GM21576 (cell line): Measurements from ENCODE around the gene URB1.
"Not testable (repeated sequence)": the region's sequence is repeated elsewhere in the genome, so short reads cannot be mapped to it uniquely, and the experiment has no call there.

Experiments
- ATAC-seq: cut with Tn5 transposase; IDR thresholded peaks from one replicate; pipeline ENCODE4 v1.9.1; 2021; ENCODE audit warnings: mild to moderate bottlenecking, moderate library complexity; ENCODE audit not compliant: unreplicated experiment

The URB1 gene

DNA sequence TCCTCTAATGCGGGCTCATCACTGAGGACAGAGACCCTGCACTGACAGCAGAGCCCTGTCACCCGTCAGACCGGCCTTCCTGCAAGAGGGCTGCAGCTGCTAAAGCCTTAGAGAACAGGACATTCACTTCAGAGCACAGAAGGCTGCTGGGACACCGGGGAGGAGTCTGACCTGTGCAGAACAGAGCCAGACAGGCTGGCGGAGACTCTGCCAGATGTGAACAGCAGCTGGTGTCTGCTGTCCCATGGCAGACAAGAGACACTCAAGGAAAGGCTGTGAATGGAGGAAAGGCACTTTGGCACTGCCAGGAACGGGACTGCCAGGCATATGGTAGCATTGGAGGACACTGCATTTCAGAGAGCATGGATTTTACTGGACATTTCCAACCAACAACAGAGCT is 72.8 kb downstream of the URB1 start:
- ATAC-seq: no peak

DNA sequence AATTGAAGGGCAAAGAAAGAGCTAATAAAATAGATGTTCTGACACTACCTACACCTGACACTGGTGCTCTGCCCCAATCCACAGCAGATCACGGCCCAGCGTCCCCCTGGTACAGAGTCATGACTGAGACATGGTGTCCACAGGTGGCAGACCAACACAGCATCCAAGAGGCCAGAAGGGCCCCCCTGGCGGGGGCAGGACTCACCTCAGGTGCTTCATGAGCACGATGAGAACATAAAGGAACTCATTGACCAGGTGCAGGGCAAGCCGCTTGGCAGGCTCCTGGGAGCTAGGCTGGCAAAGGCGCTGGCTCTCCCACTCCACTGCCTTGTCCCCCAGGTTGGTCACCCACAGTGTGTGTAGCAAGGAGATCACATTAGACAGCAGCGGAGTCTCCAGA is 73.8 kb downstream of the URB1 start:
- ATAC-seq: no peak

DNA sequence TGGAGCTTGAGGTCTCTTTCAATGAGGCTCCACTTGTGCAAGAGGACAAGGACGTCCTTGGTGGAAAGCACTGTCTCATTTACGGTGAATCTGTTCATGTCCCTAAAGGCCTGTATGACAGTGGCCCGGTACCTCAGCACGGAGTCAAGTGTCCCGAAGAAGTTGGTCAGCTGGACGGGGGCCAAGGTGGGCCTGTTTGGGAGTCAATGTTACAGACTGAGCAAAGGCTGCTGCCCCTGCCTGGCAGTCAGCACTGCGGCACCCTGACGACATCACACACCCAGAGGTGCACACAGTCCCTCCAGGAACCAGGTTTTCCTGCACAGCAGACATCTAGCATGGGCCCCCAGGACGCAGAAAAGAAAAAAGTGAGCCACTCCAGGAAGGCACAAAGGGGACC is 75.1 kb downstream of the URB1 start:
- ATAC-seq: no peak

DNA sequence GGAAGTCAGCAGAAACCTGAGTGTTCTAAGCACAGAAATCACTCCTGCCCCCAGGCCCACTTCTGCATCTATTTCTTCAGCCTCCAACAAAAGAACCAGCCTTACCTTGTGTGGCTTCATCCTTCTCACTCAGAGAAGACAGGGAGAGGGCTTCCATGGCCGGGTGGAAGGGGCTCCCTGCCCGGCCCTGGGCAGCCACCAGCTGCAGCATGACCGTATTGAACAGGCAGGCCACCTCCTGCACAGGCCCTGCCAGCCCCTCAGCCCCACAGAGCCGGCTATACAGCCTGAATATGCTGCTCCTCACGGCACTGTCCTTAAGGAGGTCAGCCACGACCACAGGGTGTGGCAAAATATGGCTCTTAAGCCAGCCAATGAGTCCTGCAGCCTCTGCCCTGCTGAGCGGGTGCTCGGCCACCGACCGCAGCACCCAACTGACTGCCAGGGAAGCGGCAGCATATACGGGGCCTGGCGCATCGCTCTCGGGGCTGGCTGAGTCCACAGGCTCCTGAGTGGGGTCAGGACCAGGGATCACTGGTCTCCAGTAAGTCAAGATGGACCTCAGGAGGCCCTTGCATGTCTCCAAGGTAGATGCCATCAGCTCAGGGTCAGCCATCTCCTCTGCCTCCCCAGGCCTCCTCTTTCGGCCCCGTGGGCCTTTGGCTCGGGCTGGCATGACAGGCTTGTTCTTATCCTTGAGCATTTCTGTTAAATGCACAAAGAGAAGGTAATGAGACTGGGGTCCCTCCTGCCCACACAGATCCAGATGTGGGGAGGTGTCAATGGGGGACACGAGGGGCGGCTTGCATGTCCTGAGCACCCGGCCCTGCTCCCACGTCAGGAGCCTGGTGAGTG is 76.2 kb downstream of the URB1 start:
- no peak for ATAC-seq

DNA sequence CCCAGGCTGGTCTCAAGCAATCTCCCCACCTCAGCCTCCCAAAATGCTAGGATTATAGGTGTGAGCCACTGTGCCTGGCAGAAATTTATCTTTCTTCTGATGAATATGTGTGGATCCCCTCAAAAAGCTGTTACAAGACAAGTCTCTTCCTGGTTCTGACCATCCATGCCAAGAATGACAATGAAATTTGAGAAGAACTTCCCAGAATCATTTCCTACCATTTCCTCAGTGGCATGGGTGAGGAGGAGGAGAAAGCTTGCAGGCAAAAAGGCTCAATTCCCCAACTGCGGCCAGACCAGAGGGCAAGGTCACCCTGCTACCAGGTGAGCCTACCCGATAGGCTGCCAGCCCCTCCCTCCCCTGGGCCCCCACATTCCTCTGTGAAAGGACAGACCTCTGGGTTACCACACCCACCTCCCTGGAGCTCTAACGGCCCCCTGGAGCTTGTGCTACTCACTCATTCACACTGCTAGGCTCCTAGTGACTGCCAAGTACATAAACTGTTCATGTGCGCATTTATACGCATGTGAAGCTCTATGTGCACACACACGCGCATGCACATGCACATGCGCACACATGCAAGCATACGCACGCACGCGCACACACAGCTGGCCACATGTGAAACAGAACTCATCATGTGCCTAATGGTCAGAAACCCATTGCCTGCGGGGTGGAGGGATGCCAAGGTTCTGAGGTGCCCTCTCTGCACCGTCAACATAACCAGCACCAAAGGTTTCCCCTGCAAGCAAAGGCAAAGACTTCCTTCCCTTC is 77.1 kb downstream of the URB1 start:
- ATAC-seq: no peak

DNA sequence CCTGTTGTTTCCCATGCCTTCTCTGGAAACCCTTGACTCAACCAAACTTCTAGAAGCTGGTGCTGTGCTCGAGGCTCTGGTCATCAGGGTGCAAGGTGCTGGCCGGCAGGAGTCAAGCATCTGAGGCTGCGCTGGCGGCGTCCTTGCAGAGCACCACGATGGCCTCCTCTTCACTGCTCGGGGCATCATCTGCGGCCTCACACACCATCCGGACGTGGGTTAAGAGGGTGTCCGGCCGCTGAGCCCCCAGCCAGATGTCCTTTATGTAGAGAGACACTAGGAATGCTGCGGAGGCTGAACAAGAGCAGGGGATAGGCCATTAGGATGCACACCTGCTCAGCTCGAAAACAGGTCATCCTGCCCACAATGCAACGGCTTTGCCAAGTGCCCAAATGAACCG is 78.0 kb downstream of the URB1 start:
- no peak for ATAC-seq

DNA sequence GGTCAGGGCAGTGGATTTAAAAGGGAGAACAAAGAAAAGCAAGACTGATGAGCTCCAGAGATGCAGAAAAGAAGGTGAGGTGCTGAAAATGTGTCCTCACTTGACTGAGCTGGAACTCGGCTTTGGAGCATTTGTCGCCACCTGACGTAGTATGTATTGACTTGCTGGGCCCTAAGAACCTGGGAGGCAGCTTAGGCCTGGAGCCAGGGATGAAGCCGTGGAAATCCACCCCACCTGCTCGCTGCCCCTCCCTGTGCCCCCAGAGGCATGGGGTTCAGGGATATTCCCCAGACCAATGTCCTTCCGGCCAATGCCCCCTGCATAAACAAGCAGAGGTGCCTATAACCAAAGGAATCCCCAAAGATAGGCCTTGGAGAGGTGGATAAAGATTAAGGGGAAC is 79.8 kb downstream of the URB1 start:
- ATAC-seq: no peak

DNA sequence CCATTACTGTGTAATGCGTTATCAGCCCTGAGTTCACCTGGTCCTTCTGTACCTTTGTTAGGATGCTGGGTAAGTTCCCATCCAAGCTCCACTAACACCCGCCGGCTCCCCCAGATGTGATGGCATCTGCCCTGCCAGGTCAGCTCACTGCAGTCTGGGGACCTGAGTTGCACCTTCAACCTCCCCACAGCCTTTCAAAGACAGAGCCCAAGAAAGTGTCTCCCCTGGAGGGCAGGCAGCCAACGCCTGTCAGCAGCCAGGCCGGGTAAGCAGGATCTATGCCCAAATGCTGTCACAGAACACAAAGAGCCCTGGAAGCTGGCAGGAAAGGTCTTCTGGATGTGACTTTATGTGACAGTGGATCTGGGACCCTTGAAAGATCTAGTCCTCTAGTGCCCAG is 80.5 kb downstream of the URB1 start:
- no peak for ATAC-seq

DNA sequence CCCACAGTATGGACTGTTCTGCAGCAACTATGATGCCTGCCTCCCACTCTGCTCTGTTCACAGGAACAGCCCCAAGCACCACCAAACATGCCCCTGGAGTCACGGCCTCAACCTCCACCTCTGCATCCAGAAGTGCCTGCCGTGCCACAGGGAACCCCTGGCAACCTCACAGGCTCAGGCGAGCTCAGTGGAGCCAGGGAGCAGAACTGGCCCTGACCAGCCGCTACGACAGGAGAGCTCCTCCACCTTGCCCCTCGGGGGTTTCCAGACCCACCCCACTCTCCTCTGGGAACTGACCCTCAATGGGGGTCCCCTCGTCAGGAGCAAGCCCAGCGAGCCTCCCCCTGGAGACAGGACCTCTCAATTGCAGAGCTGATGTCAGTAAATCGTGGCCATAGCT is 81.2 kb downstream of the URB1 start:
- no peak for ATAC-seq

DNA sequence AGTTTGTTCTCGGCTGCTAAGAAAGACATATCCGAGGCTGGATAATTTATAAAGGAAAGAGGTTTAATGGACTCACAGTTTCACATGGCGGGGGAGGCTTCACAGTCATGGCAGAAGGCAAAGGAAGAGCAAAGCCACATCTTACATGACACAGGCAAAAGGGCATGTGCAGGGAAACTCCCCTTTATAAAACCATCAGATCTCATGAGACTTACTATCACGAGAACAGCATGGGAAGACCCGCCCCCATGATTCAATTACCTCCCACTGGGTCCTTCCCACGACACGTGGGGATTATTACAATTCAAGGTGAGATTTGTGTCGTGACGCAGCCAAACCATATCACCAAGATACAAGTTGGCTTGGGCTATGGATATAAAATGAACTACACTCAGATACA is 81.8 kb downstream of the URB1 start:
- not testable (repeated sequence) for ATAC-seq

DNA sequence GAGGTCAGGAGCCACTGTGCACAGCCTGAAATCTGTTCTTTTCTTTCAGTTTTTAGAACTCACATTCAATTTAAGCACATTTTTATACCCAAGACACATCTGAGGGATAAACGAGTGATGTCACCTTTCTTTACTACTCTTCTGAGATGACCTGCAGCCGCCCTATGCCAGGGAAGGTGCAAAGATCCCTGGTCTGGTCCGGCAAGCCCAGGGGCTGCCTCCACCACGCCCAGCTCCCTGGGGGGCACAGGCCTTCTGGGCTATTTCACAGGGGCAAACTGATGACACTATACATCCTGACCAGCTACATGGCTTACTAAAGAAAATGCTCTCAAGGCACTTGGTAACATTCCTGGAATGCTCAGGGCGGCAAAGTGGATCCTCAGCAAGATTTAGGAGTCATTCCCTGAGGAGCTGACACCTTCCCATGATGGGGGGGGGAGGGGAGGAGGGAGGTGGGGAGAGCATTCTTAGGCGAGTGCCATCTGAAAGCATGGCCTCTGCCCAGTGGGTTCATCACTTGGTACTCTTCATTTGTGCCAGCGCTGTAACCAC is 82.8 kb downstream of the URB1 start:
- ATAC-seq: no peak

DNA sequence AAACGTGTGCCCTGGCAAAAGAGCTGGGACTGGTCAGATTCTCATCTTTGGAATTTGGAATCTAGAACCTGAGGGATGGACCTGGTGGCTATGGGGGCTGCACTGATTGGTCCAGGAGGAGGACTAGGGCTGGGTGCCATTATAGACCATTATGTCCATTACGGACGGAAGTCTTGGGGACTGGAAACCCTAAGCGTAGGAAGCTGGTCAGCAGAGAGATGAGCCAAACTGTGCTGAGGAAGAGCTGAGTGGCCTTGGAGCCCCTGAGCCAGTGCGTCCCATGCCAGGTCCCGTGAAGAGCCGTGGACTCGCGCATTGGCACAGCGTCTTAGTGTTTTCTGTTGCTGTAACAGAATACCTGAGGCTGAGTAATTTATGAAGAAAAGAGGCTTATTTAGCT is 84.1 kb downstream of the URB1 start:
- no peak for ATAC-seq

DNA sequence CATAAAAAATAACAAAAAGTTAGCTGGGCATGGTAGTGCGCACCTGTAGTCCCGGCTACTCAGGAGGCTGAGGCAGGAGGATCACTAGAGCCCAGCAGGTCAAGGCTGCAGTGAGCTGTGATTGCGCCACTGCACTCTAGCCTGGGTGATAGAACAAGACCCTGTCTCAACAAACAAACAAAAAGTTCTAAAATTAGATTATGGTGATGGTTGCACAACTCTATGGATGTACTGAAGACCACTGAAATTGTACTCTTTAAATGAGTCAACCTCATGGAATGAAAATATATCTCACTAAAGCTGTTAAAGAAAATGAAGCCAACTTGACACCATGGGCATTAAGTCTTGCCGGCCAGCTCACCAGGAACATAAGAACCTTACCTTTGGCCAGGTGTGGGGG is 85.1 kb downstream of the URB1 start:
- no peak for ATAC-seq

DNA sequence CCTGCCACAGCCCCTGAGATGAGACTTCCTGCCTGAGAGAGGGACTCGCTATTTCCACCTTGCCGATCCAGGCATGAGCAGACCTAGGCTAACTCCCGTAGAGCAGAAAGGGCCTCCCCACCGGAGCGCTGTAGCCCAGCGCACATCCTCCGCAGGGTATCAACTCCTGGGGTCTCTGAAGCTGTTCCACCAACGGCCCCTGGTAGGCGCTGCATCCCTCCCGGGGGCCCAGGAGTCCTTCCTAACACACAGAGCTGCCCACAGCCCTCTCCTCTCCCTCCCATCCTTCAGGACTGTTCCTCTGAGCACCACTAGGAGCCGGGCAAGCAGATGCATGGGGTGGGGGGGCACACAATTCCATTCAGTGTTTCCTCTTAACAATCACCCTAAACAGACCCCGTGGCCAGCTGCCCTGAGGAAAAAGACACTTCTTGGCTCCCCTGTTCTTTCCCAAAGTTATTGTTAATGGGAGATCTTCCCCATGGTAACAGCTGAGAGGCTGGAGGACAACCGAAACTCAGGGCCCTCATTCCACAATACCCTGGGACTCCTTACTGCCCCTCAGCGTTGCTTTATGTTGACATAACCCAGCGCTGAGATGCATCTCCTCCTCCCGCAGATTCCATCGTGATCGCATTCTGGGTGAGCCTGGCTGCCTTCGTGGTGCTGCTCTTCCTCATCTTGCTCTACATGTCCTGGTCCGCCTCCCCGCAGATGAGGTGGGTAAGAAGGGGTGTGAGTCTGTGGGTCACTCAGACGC is 86.6 kb downstream of the URB1 start:
- ATAC-seq: no peak

DNA sequence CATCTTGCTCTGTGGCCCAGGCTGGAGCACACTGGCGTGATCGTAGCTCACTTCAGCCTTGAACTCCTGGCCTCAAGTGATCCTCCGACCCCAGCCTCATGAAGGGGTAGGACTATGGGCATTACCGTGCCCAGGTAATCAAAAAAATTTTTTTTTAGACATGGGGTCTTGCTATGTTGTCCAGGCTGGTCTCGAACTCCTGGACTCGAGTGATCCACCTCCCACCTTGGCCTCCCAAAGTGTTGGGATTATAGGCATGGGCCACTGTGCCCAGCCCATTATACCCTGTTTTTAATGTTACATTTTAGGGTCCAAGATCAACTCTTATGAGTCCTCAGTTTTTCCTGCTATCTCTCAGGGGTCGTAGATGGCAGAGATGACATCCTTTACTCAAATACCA is 87.8 kb downstream of the URB1 start:
- no peak for ATAC-seq

DNA sequence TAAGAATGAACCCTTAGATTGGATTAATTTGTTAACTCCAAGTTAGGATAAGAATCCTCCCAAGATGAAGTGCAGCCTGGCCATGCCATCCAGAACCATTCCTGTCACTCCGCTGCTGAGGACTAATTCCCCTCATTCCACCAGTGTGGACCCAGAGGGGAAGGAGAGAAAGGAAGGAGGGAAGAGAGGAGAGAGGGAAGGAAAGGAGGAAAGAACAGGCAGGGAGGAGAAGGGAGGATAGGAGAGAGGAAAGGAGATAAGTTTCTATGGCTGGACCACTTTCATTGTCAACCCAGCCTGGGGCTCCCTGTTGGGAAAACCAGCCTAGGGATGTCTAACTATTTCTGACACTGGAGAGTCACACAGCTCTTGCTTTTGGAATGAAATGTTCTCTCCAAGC is 89.4 kb downstream of the URB1 start:
- no peak for ATAC-seq

DNA sequence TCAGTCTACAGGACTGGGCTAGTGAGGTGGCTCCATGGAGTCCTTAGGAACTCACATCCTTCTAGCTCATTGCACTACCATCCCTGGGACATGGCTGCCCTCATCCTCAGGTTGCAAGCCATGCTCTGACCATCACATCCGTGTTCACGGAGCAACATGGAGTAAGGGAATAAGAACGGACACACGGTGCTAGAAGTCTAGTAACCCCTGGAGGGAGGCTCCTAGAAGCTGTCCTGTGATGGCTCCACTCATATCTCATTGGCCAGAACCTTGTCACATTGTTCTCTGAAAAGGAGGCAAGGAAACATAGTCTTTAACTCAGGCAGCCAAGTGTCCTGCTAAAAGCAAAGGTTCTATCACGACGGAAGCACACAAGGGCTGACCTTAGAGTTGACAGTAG is 90.3 kb downstream of the URB1 start:
- ATAC-seq: no peak

DNA sequence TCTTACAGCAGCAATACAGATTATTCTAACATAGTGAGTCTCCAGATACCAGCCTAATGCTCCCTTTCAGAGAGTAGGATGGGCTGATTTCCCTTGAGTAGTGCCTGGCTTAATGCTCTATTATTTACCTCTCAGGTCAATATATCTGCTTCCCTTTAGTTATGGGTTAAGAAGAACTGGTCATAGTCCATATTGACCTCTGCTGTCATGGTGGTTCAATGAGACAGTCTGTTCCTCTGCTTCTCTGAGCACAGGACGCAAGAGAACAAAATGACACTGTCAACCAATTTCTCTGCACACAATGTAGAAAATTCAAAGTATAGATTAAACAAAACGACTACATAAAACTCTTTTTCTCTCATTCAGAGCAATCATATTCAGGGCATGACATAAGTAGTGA is 91.2 kb downstream of the URB1 start:
- no peak for ATAC-seq

DNA sequence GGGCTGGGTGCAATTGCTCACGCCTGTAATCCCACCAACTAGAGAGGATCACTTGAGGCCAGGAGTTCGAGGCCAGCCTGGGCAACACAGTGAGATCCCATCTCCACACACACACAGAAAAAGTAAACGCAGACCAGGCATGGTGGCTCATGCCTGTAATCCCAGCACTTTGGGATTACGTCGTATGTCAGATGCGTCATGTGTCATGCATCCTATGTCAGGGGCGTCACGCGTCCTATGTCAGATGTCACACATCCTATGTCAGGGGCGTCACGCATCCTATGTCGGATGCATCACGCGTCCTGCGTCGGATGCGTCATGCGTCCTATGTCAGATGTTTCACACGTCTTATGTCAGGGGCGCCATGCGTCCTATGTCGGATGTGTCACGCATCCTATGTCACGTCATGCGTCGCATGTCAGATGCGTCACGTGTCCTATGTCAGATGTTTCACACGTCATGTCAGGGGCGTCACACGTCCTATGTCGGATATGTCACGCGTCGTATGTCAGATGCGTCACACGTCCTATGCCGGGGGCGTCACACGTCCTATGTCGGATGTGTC is 92.6 kb downstream of the URB1 start:
- no peak for ATAC-seq

DNA sequence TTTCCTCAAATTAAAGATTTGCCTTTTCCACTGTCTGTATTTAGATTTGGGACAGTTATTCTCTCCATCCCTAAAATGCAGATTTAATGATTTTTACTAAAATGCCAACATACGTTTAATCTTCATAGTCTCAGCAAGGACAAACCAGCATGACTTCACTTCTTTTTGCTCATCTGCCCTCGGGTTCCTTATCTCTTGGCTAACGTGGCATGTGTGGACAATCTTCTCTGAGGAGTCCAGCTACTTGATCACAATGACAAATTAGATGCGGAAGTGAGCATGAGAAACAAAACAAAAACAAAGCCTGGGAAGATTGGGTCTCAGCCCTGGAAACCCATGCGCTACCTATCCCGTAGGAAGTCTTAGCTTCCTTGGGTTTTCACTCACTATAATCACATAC is 93.1 kb downstream of the URB1 start:
- no peak for ATAC-seq

DNA sequence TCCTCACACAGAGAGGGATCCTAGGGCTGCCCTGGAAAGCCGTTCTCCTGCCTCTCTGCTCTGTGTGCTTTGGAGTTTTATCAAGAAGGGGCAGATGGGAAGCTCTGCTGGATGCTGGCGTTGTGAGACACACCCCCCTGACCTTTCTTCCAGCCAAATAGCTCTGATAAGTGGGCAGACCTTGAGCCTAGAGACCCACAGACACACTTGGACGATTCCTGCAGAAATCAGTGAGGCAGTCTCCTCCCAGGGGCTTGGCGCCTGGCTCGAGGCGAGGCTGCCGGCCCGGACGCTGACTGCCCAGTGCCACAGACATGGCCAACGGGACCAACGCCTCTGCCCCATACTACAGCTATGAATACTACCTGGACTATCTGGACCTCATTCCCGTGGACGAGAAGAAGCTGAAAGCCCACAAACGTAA is 94.1 kb downstream of the URB1 start, which contains the start of gene MRAP:
Gene MRAP, plus strand, starts transcription at position 198 of the 424 bp plus-strand sequence. Its CDS starts 117 bp downstream, at position 315.
- ATAC-seq: no peak
